TTC549 (cell line): Measurements from ENCODE around the gene GPSM1.

Experiments used
- FAIRE-seq: peaks from 2 replicates; lab custom pipeline; 2012; peaks lifted over from hg19 to GRCh38; lab: Jason Lieb, UNC

Gene GPSM1

GRCh38 chr9:136361754-136362449, 34.6 kb downstream of the GPSM1 start:
- FAIRE-seq = no peak

GRCh38 chr9:136362450-136362784, 35.1 kb downstream of the GPSM1 start:
- FAIRE-seq = no peak

GRCh38 chr9:136363106-136363948, 36.0 kb downstream of the GPSM1 start, which contains the start of gene DNLZ:
Gene DNLZ (minus strand): TSS chr9:136363744. CDS start chr9:136363714, 30 bp downstream.
- FAIRE-seq = no peak

- no peak for FAIRE-seq
These were observed 36.8 kb downstream of the GPSM1 start for GRCh38 chr9:136363949-136364748.

- no peak for FAIRE-seq
These were observed 37.8 kb downstream of the GPSM1 start for GRCh38 chr9:136364942-136365774.

- no peak for FAIRE-seq
These were observed 38.5 kb downstream of the GPSM1 start for GRCh38 chr9:136365775-136366222.

GRCh38 chr9:136366826-136367225, 39.5 kb downstream of the GPSM1 start:
- no peak for FAIRE-seq

- FAIRE-seq = no peak
These were observed 40.2 kb downstream of the GPSM1 start for GRCh38 chr9:136367296-136368145.

GRCh38 chr9:136368190-136368589, 40.9 kb downstream of the GPSM1 start:
- FAIRE-seq = no peak

GRCh38 chr9:136370037-136370436, 42.7 kb downstream of the GPSM1 start:
- no peak for FAIRE-seq

- no peak for FAIRE-seq
These were observed 43.6 kb downstream of the GPSM1 start for GRCh38 chr9:136370687-136371532.

- no peak for FAIRE-seq
These were observed 44.2 kb downstream of the GPSM1 start for GRCh38 chr9:136371533-136371880.

- FAIRE-seq = no peak
These were observed 44.7 kb downstream of the GPSM1 start for GRCh38 chr9:136372006-136372405.

- no peak for FAIRE-seq
These were observed 45.4 kb downstream of the GPSM1 start for GRCh38 chr9:136372561-136373299.

- no peak for FAIRE-seq
These were observed 46.2 kb downstream of the GPSM1 start, which contains the start of gene CARD9 for GRCh38 chr9:136373300-136374182. Gene CARD9 (minus strand): TSS chr9:136373669. CDS start chr9:136372078, 1,591 bp downstream.

- no peak for FAIRE-seq
These were observed 46.8 kb downstream of the GPSM1 start for GRCh38 chr9:136374183-136374575.

- FAIRE-seq = no peak
These were observed 47.8 kb downstream of the GPSM1 start for GRCh38 chr9:136375096-136375495.

- FAIRE-seq = no peak
These were observed 49.1 kb downstream of the GPSM1 start for GRCh38 chr9:136376457-136376856.
